ENCODE measurements around the gene INSYN2B.
"Not testable (repeated sequence)": the region's sequence is repeated elsewhere in the genome, so short reads cannot be mapped to it uniquely, and the experiment has no call there.

Gene INSYN2B

GRCh38 chr5:169840405-169840804, 139.9 kb downstream of the INSYN2B start:
- Histone ChIP-seq H3F3A (ENCODE audit: insufficient read depth) (no peaks in the 10 kb centered on the region), H3K36me3 (ENCODE audit: low read length) (peaks cover 14% of the 10 kb centered on the region), H3K9me2 (replicated peaks; ENCODE audit: insufficient read depth, low read length) (no peaks in the 10 kb centered on the region), H4K20me1 (ENCODE audit: low read depth, low read length) (no peaks in the 10 kb centered on the region), H3K9ac (ENCODE audit: low read length) (no peak overlapping the region), H3K27ac (ENCODE audit: low read depth, low read length) (no peak overlapping the region), H3K79me2 (ENCODE audit: insufficient read depth, low read length) (no peaks in the 10 kb centered on the region), H3K9me3 (ENCODE audit: insufficient read depth, low read length) (no peaks in the 10 kb centered on the region), H3K27me3 (ENCODE audit: low read length) (no peaks in the 10 kb centered on the region), H3K4me3 (ENCODE audit: insufficient read depth, low read length, poor library complexity, severe bottlenecking) (no peak overlapping the region), H2AFZ (ENCODE audit: low read depth, low read length, severe bottlenecking) (no peak overlapping the region), H3K4me2 (ENCODE audit: low read depth, low read length, poor library complexity, severe bottlenecking) (no peak overlapping the region)
- no peak for TF ChIP-seq EZH2phosphoT487 (conservative IDR thresholded peaks at IDR 0.05; ENCODE audit: low read length)
- no peak for TF ChIP-seq CTCF (IDR thresholded peaks at IDR 0.05; ENCODE audit: insufficient read depth, low read length, poor library complexity, severe bottlenecking)

GRCh38 chr5:169838688-169839087, 141.6 kb downstream of the INSYN2B start:
- Histone ChIP-seq H3K4me2 (ENCODE audit: low read depth, low read length, poor library complexity, severe bottlenecking) (no peak overlapping the region), H3K36me3 (ENCODE audit: low read length) (peaks cover 12% of the 10 kb centered on the region), H3K4me3 (ENCODE audit: insufficient read depth, low read length, poor library complexity, severe bottlenecking) (no peak overlapping the region)

GRCh38 chr5:169837686-169838085, 142.6 kb downstream of the INSYN2B start:
- Histone ChIP-seq H3K36me3 (ENCODE audit: low read length) (peaks cover 5% of the 10 kb centered on the region), H3K79me2 (ENCODE audit: insufficient read depth, low read length) (no peaks in the 10 kb centered on the region), H4K20me1 (ENCODE audit: low read depth, low read length) (no peaks in the 10 kb centered on the region), H3K9me3 (ENCODE audit: insufficient read depth, low read length) (no peaks in the 10 kb centered on the region), H3K4me3 (ENCODE audit: insufficient read depth, low read length, poor library complexity, severe bottlenecking) (no peak overlapping the region), H3F3A (ENCODE audit: insufficient read depth) (no peaks in the 10 kb centered on the region), H3K27ac (ENCODE audit: low read depth, low read length) (no peak overlapping the region), H2AFZ (ENCODE audit: low read depth, low read length, severe bottlenecking) (no peak overlapping the region), H3K9me2 (replicated peaks; ENCODE audit: insufficient read depth, low read length) (no peaks in the 10 kb centered on the region), H3K9ac (ENCODE audit: low read length) (no peak overlapping the region), H3K27me3 (ENCODE audit: low read length) (no peaks in the 10 kb centered on the region), H3K4me2 (ENCODE audit: low read depth, low read length, poor library complexity, severe bottlenecking) (no peak overlapping the region)
- TF ChIP-seq EZH2phosphoT487 (conservative IDR thresholded peaks at IDR 0.05; ENCODE audit: low read length) = no peak

More at GRCh38 chr5:169838688-169839087, 141.6 kb downstream of the INSYN2B start:
- Histone ChIP-seq H3K27me3 (ENCODE audit: low read length) (no peaks in the 10 kb centered on the region), H3K9me2 (replicated peaks; ENCODE audit: insufficient read depth, low read length) (no peaks in the 10 kb centered on the region), H2AFZ (ENCODE audit: low read depth, low read length, severe bottlenecking) (no peak overlapping the region), H3K27ac (ENCODE audit: low read depth, low read length) (no peak overlapping the region), H4K20me1 (ENCODE audit: low read depth, low read length) (no peaks in the 10 kb centered on the region), H3F3A (ENCODE audit: insufficient read depth) (no peaks in the 10 kb centered on the region), H3K9ac (ENCODE audit: low read length) (no peak overlapping the region), H3K9me3 (ENCODE audit: insufficient read depth, low read length) (no peaks in the 10 kb centered on the region), H3K79me2 (ENCODE audit: insufficient read depth, low read length) (no peaks in the 10 kb centered on the region)
- TF ChIP-seq CTCF (IDR thresholded peaks at IDR 0.05; ENCODE audit: insufficient read depth, low read length, poor library complexity, severe bottlenecking) (no peak), EZH2phosphoT487 (conservative IDR thresholded peaks at IDR 0.05; ENCODE audit: low read length) (no peak)

- H2AFZ ChIP-seq (ENCODE audit: low read depth, low read length, severe bottlenecking) = no peak overlapping the region
- no peak overlapping the region for H3K4me3 ChIP-seq (ENCODE audit: insufficient read depth, low read length, poor library complexity, severe bottlenecking)
- peaks cover 3% of the 10 kb centered on the region; the same call in 1 of the 2 replicates for H3K36me3 ChIP-seq (ENCODE audit: low read length)
- TF ChIP-seq EZH2phosphoT487 (conservative IDR thresholded peaks at IDR 0.05; ENCODE audit: low read length) (no peak), CTCF (IDR thresholded peaks at IDR 0.05; ENCODE audit: insufficient read depth, low read length, poor library complexity, severe bottlenecking) (no peak)
- no peak overlapping the region for H3K4me2 ChIP-seq (ENCODE audit: low read depth, low read length, poor library complexity, severe bottlenecking)
- no peaks in the 10 kb centered on the region for H3K79me2 ChIP-seq (ENCODE audit: insufficient read depth, low read length)
- no peak overlapping the region for H3K27ac ChIP-seq (ENCODE audit: low read depth, low read length)
- H3K9me3 ChIP-seq (ENCODE audit: insufficient read depth, low read length) = no peaks in the 10 kb centered on the region
- H3F3A ChIP-seq (ENCODE audit: insufficient read depth) = no peaks in the 10 kb centered on the region
- no peaks in the 10 kb centered on the region for H3K9me2 ChIP-seq (replicated peaks; ENCODE audit: insufficient read depth, low read length)
- no peak overlapping the region for H3K9ac ChIP-seq (ENCODE audit: low read length)
- H3K27me3 ChIP-seq (ENCODE audit: low read length) = no peaks in the 10 kb centered on the region
- no peaks in the 10 kb centered on the region for H4K20me1 ChIP-seq (ENCODE audit: low read depth, low read length)
These were observed 143.3 kb downstream of the INSYN2B start for GRCh38 chr5:169836835-169837536.

- H2AFZ ChIP-seq (ENCODE audit: low read depth, low read length, severe bottlenecking); H4K20me1 ChIP-seq (ENCODE audit: low read depth, low read length); H3K27ac ChIP-seq (ENCODE audit: low read depth, low read length); H3K4me2 ChIP-seq (ENCODE audit: low read depth, low read length, poor library complexity, severe bottlenecking); H3K9me3 ChIP-seq (ENCODE audit: insufficient read depth, low read length); H3K4me3 ChIP-seq (ENCODE audit: insufficient read depth, low read length, poor library complexity, severe bottlenecking); H3K36me3 ChIP-seq (ENCODE audit: low read length); H3K9me2 ChIP-seq (replicated peaks; ENCODE audit: insufficient read depth, low read length); H3K79me2 ChIP-seq (ENCODE audit: insufficient read depth, low read length); H3K27me3 ChIP-seq (ENCODE audit: low read length); H3F3A ChIP-seq (ENCODE audit: insufficient read depth); H3K9ac ChIP-seq (ENCODE audit: low read length): not testable (repeated sequence)
These were observed 145.8 kb downstream of the INSYN2B start for GRCh38 chr5:169834540-169834939.
